Activated B cell treated with CpG ODN at 0.5 μM for 24 hours (primary cell): ENCODE measurements around the gene FES. TPM values are rescaled to one million over a fixed set of nuclear protein-coding genes. Genes with fewer than 3 reads are reported as not detected.
"Not testable (repeated sequence)": the region's sequence is repeated elsewhere in the genome, so short reads cannot be mapped to it uniquely, and the experiment has no call there.

ENCODE experiments used
- ATAC-seq: fragments of 200-7000 bp; cut with Tn5 transposase; one replicate; pipeline ENCODE4 v1.10.0; 2021; ENCODE audit warnings: low read depth, mild to moderate bottlenecking, moderate library complexity
- CTCF ChIA-PET: fragments of 350-600 bp; sonication (Branson Sonifier 250); formaldehyde crosslinking; loops from one replicate; lab custom pipeline; 2021; ENCODE audit warnings: antibody characterized with exemption; lab: Charles Lee
- POLR2A ChIA-PET: fragments of 350-600 bp; sonication (Branson Sonifier 250); formaldehyde crosslinking; loops from one replicate; lab custom pipeline; 2021; ENCODE audit warnings: antibody characterized with exemption; lab: Charles Lee
- DNase-seq: peaks from one replicate; pipeline ENCODE4 v3.0.0; 2022
- H3K27ac Mint-ChIP-seq: one replicate; pipeline ENCODE4 v1.8.0; 2020; ENCODE audit warnings: mixed read lengths
- H3K27me3 Mint-ChIP-seq: one replicate; pipeline ENCODE4 v1.8.0; 2021; ENCODE audit warnings: mixed read lengths
- H3K36me3 Mint-ChIP-seq: one replicate; pipeline ENCODE4 v1.8.0; 2021; ENCODE audit warnings: low read depth, mixed read lengths
- H3K4me1 Mint-ChIP-seq: one replicate; pipeline ENCODE4 v1.8.0; 2021; ENCODE audit warnings: mixed read lengths
- H3K4me3 Mint-ChIP-seq: one replicate; pipeline ENCODE4 v1.8.0; 2020; ENCODE audit warnings: mild to moderate bottlenecking, mixed read lengths
- H3K9me3 Mint-ChIP-seq: one replicate; pipeline ENCODE4 v1.8.0; 2020; ENCODE audit warnings: mixed read lengths
- CTCF ChIP-seq: fragments of 200-600 bp; IDR thresholded peaks from one replicate; pipeline ENCODE4 v1.8.0; 2022; ENCODE audit warnings: antibody characterized with exemption, mild to moderate bottlenecking
- intact Hi-C: fragments of 100-400 bp; cut with micrococcal nuclease; formaldehyde crosslinking; loops from one replicate; pipeline ENCODE4 v1.15.1; 2024
- total RNA-seq: library from RNA; stranded (reverse); gene quantifications from 2 replicates; pipeline ENCODE4 v1.2.3, GENCODE V29; 2022

FES gene
- total RNA-seq, 1 donor from 2014 or later: 27.4 TPM

- Mint-ChIP-seq H3K4me3 (peak overlapping the region; percentile 28), H3K27me3 (no peaks in the 10 kb centered on the region), H3K27ac (no peak overlapping the region), H3K9me3 (no peaks in the 10 kb centered on the region), H3K36me3 (peaks cover 27% of the 10 kb centered on the region), H3K4me1 (peaks cover 37% of the 10 kb centered on the region)
- DNase-seq (no peak), ATAC-seq (no peak)
- ChIA-PET CTCF (interaction anchor here (0.8 to 1.2 kb wide), 3 partner anchors 12 to 55 kb away, joined by 3 to 4 read pairs (median 3); no protein-coding TSS in a partner anchor), POLR2A (interaction anchor here (0.5 to 1.2 kb wide), 5 partner anchors 11 to 219 kb away, joined by 3 to 8 read pairs (median 5); partner anchors contain the start of gene FES)
- intact Hi-C loops: loop anchor here (5.0 kb wide), 1 partner anchor 156 kb away; the partner anchor contains the start of gene BLM
- no peak for TF ChIP-seq CTCF
Measured at GRCh38 chr15:90873488-90873997, 10.8 kb upstream of the FES start.

- no peaks in the 10 kb centered on the region for H3K9me3 Mint-ChIP-seq
- no peak for TF ChIP-seq CTCF
- ATAC-seq: no peak
- intact Hi-C loops: loop anchor here (5.0 kb wide), 1 partner anchor 157 kb away; the partner anchor contains the start of gene BLM
- peaks cover 33% of the 10 kb centered on the region for H3K4me1 Mint-ChIP-seq
- no peak for DNase-seq
- no peak overlapping the region for H3K4me3 Mint-ChIP-seq
- peaks cover 33% of the 10 kb centered on the region for H3K36me3 Mint-ChIP-seq
- ChIA-PET CTCF (interaction anchor here (0.9 to 1.2 kb wide), 2 partner anchors 12 to 56 kb away, joined by 3 to 4 read pairs; no protein-coding TSS in a partner anchor), POLR2A (interaction anchor here (0.5 to 1.2 kb wide), 5 partner anchors 10 to 138 kb away, joined by 3 to 6 read pairs (median 3); partner anchors contain the start of gene FES)
- H3K27ac Mint-ChIP-seq: no peak overlapping the region
- H3K27me3 Mint-ChIP-seq: no peaks in the 10 kb centered on the region
Measured at GRCh38 chr15:90873998-90874605, 10.2 kb upstream of the FES start.

- not testable (repeated sequence) for ATAC-seq, H3K4me3 Mint-ChIP-seq
Measured at GRCh38 chr15:90874986-90875385, 9.3 kb upstream of the FES start.

GRCh38 chr15:90875549-90875981, 8.7 kb upstream of the FES start:
- no peak for TF ChIP-seq CTCF
- DNase-seq (no peak), ATAC-seq (no peak)
- H3K36me3 Mint-ChIP-seq: peaks cover 46% of the 10 kb centered on the region
- no peaks in the 10 kb centered on the region for H3K27me3 Mint-ChIP-seq
- ChIA-PET CTCF (no interaction called here), POLR2A (interaction anchor here (1.4 kb wide), 1 partner anchor 33 kb away, joined by 3 read pairs; no protein-coding TSS in a partner anchor)
- no peak overlapping the region for H3K27ac Mint-ChIP-seq
- H3K4me1 Mint-ChIP-seq: peaks cover 18% of the 10 kb centered on the region
- H3K9me3 Mint-ChIP-seq: no peaks in the 10 kb centered on the region
- intact Hi-C loops: no loop called here
- no peak overlapping the region for H3K4me3 Mint-ChIP-seq

More at GRCh38 chr15:90874986-90875385, 9.3 kb upstream of the FES start:
- H3K27me3 Mint-ChIP-seq, H3K27ac Mint-ChIP-seq, POLR2A ChIA-PET, H3K9me3 Mint-ChIP-seq, DNase-seq, CTCF ChIA-PET: not testable (repeated sequence)
- peaks cover 24% of the 10 kb centered on the region for H3K4me1 Mint-ChIP-seq
- intact Hi-C loops: loop anchor here (5.0 kb wide), 1 partner anchor 158 kb away; the partner anchor contains the start of gene BLM
- H3K36me3 Mint-ChIP-seq: peaks cover 41% of the 10 kb centered on the region

- no peaks in the 10 kb centered on the region for H3K27me3 Mint-ChIP-seq
- peaks cover 14% of the 10 kb centered on the region for H3K4me1 Mint-ChIP-seq
- CTCF ChIA-PET: no interaction called here
- POLR2A ChIA-PET: interaction anchor here (1.4 kb wide), 1 partner anchor 33 kb away, joined by 3 read pairs; no protein-coding TSS in a partner anchor
- H3K36me3 Mint-ChIP-seq: peaks cover 48% of the 10 kb centered on the region
- H3K9me3 Mint-ChIP-seq: no peaks in the 10 kb centered on the region
- ATAC-seq (no peak), DNase-seq (no peak)
- no peak for TF ChIP-seq CTCF
- H3K4me3 Mint-ChIP-seq: no peak overlapping the region
- H3K27ac Mint-ChIP-seq: no peak overlapping the region
- intact Hi-C loops: no loop called here
Measured at GRCh38 chr15:90876046-90876445, 8.3 kb upstream of the FES start.
